Stimulated activated CD4-positive, alpha-beta T cell treated with anti-CD3 and anti-CD28 coated beads, Interleukin-15, amount 100 ng/mL, for 1 hour (primary cell): ENCODE measurements around the gene PTPRR.

Experiments used
- DNase-seq, 2 donors: peaks; one replicate each; pipeline ENCODE4 v3.0.0-alpha.2; 2020; ENCODE audit warnings: low read depth in 1 of 2, low spot score in 1 of 2

PTPRR gene

GRCh38 chr12:70609203-70609602 is 311.3 kb downstream of the PTPRR start:
- DNase-seq = no peak

DNA sequence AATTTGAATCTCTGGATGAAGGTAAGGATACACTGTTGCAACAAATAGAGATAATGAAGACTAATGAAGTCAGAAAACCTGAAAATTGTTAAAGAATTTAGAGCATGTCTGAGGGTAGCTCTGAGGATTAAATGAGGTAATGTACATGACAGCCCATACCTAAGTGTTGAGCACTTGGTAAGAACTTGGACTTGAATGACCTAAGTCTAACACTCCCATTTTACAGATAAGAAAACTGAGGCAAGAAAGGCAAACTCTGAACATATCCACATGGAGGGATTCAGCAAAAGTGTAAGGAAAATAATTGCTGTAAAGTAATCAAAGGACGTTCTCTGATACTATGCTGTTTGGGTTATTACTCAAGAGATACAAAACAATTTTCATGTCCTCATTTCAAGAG is 312.4 kb downstream of the PTPRR start:
- no peak for DNase-seq

DNA sequence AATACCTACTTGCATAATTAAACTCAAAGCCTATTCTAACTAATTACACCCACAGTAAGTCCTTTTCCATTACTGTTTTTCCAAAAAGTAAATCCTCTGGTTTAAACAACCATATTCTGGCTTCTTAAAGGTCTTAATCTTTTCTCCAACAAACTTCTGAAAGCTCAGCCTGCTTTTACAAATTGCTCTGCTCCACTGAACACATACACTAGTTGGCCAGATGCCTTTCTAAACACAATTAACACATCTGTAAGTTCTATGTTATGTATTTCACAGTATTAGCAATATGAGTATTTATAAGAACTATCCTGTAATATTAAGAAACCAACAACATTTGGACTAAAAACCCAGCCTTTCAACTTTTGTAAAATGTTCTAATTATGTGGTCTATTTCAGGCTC is 313.4 kb downstream of the PTPRR start:
- DNase-seq = no peak

DNA sequence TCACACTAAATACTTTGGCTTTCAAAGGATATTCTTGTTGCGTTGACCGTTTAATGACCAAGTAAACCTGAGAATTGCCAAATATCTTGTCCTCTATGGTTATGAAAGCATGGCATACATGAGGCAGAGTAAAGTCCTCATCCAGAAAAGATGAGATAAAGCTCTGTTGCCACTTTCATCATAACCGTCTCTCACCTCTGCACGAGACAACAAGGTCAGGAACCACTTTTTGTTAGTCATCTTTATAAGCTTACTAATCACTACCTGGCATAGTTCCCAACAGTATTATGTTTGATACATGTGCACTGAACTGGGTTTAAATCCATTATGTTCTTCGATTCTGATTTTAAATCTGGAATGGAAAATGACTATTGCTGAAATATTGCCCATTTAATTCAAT is 314.6 kb downstream of the PTPRR start:
- no peak for DNase-seq

DNA sequence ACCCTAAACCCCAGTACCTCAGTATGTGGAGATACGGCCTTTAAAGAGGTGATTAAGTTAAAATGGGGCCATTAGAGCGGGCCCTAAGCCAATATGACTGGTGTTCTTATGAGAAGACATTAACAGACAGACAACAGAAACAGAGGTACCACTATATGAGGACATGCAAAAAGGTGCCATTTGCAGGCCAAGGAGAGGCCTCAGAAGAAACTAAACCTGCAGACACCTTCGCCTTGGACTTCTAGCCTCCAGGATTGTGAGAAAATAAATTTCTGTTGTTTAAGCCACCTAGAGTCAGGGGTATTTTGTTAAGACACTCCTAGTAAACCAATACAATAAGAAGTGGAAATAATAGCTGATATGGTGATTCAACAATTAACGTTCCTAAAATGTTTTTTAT is 315.9 kb downstream of the PTPRR start:
- DNase-seq = no peak

DNA sequence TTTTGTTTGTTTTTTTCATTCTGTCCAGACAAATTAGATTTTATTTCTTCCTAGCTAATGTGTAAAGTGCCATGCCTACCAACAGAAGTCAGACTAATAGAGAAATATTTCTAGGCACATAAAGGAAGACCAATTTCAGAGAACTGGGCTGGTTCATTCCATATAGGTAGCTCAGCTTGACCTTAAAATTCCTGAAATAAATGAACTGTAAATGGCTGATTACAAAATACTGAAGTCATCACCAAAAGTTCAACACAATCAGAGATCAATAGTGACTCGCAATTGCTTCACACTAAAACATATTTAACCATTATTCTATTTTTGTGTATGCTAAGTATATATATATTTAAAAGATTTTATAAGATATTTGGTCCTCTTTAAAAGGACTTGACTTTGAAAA is 317.5 kb downstream of the PTPRR start:
- DNase-seq = no peak

DNA sequence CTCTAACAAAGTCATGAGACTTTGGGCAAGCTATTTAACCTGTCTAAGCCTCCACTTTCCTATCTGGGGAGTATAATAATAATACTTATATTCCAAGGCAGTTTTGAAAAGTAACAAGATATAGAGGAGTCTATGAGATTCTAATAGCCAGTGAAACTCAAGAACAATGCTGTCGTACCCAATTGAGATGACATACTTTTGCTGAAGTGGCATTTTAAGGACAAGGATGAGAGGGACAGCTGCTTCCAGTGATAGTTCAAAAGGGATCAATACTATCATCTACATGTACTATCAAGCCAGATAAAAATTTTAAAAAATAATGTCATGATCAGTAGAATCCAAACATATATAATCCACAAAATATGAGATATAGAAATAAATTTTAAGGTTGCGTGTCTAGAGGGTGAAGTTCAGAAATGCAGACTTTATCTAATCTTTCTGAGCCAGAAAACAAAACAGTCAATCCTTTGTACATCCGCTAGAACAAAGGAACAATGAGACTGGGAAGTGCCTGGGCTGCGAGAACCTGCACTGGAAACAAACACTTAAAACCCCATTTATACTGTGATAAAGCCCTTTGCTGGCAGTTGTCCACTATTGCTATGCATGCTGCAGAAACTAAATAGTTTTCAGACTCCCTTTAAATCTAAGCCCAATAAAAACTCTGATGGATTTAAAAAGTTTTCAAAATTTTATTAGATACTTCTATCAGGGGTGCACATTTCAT is 321.9 kb downstream of the PTPRR start:
- DNase-seq = no peak

DNA sequence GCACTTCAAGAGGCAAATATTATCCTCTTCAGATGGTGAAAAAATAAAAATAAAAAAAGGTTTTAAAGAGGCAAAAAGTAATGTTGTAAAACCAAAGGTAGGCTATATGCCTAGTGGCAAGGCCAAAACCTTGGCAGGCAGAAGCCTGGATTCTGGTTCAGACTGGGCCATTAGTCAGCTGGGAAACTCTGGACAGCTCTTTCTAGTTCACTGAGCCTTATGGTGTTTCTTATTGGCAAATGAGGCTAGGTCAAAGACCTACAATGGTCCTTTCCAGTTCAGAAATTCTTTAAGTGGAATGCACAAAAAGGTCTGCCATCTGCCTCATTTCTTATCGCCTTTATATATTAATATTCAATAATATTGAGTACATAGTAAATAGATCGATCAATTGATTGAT is 327.9 kb downstream of the PTPRR start:
- no peak for DNase-seq

DNA sequence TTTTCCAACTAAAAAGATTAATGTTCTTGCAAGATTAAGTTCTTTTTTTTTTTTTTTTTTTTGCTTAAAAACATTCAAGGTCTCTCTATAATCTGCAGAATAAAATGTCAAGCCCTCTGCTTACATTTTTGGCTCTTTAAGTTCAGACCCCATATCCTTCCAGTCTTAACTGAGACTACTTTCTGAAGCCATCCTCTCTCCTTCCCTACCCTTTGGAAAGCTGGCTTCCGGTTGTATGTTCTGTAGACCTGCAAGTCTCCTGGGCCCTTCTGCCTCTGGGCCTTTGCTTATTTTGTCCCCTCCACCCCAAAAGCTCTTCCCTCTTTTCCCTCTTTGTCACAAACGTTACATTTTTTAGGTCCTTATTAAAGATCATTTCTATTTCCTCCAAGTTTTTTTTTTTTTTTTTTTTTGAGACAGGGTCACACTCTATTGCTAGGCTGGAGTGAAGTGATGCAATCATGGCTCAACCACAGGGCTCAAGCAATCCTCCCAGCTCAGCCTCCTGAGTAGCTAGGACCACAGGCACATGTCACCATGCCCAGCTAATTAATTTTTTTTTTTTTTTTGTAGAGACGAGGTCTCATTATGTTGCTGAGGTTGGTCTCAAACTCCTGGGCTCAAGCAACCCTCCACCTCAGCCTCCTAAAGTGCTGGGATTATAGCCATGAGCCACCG is 329.9 kb downstream of the PTPRR start:
- DNase-seq = no peak

DNA sequence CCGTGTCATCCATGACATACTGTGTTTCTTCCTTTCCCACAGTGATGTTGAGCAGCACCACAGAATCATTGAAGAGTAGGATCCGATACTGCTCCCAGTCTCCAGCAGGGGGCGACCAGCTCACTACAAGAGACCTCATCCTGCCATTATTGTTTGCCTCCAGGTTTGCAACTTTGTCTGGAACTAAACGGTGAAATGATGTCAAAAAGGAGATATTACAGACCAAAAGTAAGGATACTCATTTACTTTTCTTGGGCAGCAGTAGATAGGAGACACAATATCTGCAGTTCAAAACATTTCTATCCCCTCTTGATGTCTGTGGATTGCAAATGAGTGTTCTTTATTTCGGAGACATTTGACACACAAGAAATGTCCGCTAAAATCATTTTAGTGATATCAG is 330.5 kb downstream of the PTPRR start:
- DNase-seq = peak in 1 of 2 donors; percentile 33
